HepG2 (cell line): ENCODE measurements around the gene FBXL2. TPM values are rescaled to one million over a fixed set of nuclear protein-coding genes. Genes with fewer than 3 reads are reported as not detected.
A peak's percentile ranks its signal among the peaks of the same experiment; 100 is the strongest.

ENCODE experiments used
- CREB1 ChIP-seq, 2 experiments: fragments of 450-650 bp in 1 of 2; IDR thresholded peaks; 2 replicates each; pipeline ENCODE4 v1.6.1; 2016 to 2017; ENCODE audit warnings: control low read depth in 1 of 2, mild to moderate bottlenecking in 1 of 2, missing compliant biosample characterization in 1 of 2, missing genetic modification characterization in 1 of 2
- NFE2 ChIP-seq: sonication (generic); formaldehyde crosslinking; IDR thresholded peaks from 2 replicates; pipeline ENCODE4 v1.4.0; 2020; ENCODE audit warnings: missing genetic modification reagents
- NFRKB ChIP-seq: fragments of 450-650 bp; IDR thresholded peaks from 2 replicates; pipeline ENCODE4 v1.6.1; 2017
- RFXANK ChIP-seq: IDR thresholded peaks from 2 replicates; pipeline ENCODE4 v1.6.1; 2016
- RFXAP ChIP-seq: sonication (generic); formaldehyde crosslinking; IDR thresholded peaks from 2 replicates; pipeline ENCODE4 v1.4.0; 2020; ENCODE audit warnings: missing genetic modification reagents, borderline replicate concordance
- SRSF9 ChIP-seq: fragments of 200-400 bp; formaldehyde crosslinking; IDR thresholded peaks from 2 replicates; pipeline ENCODE4 v1.6.1; 2018; ENCODE audit warnings: borderline replicate concordance, mild to moderate bottlenecking, low read depth, low read length; ENCODE audit not compliant: insufficient read depth, poor library complexity, severe bottlenecking
- TCF12 ChIP-seq, 2 experiments: fragments of 450-650 bp in 1 of 2; sonication (generic) in 1 of 2; formaldehyde crosslinking in 1 of 2; IDR thresholded peaks; 2 replicates each; pipeline versions ENCODE4 v1.6.1 to v1.8.0; 2017 to 2022; ENCODE audit warnings: antibody characterized with exemption in 1 of 2, mild to moderate bottlenecking in 1 of 2, missing genetic modification reagents in 1 of 2, moderate library complexity in 1 of 2
- ZFX ChIP-seq: sonication (generic); formaldehyde crosslinking; IDR thresholded peaks from 2 replicates; pipeline ENCODE4 v1.4.0; 2020; ENCODE audit warnings: mild to moderate bottlenecking, low read depth, missing genetic modification reagents, moderate library complexity
- ZNF557 ChIP-seq: sonication (generic); formaldehyde crosslinking; IDR thresholded peaks from 2 replicates; pipeline ENCODE4 v1.4.0; 2020; ENCODE audit warnings: missing genetic modification reagents
- ZNF614 ChIP-seq: IDR thresholded peaks from 2 replicates; pipeline ENCODE4 v1.6.1; 2018; ENCODE audit warnings: missing biosample characterization, missing genetic modification reagents, inconsistent platforms, borderline replicate concordance
- ZNF766 ChIP-seq: sonication (generic); formaldehyde crosslinking; IDR thresholded peaks from 2 replicates; pipeline ENCODE4 v1.5.0; 2020; ENCODE audit warnings: missing genetic modification reagents, borderline replicate concordance
- ZSCAN31 ChIP-seq: sonication (generic); formaldehyde crosslinking; IDR thresholded peaks from 2 replicates; pipeline ENCODE4 v1.5.0; 2020; ENCODE audit warnings: low read depth, mild to moderate bottlenecking, missing genetic modification reagents
- polyA plus RNA-seq, 8 experiments: library from polyadenylated mRNA; depleted of rRNA in 3 of 8; stranded (reverse) in 7 of 8; unstranded in 1 of 8; fragments of >200 nt; fragmentation: Illumina TruSeq in 4 of 8; extraction: Trizol in 4 of 8; gene quantifications; 2 replicates each; pipeline versions ENCODE4 v1.2.1 to v1.2.3, GENCODE V29; 2011 to 2016; ENCODE audit warnings: low read depth in 4 of 8, missing spikeins in 1 of 8, mixed read lengths in 1 of 8; ENCODE audit not compliant: insufficient read depth in 1 of 8
- total RNA-seq, 5 experiments: library from RNA; depleted of rRNA; stranded (reverse); fragments of >200 nt; fragmentation: Illumina TruSeq; extraction: Trizol; gene quantifications; 2 replicates each; pipeline ENCODE4 v1.2.3, GENCODE V29; 2016; ENCODE audit warnings: low read depth in 1 of 5
- TF ChIP-seq, protein P1 (sequence below), 2 experiments: sonication (generic) in 1 of 2; formaldehyde crosslinking in 1 of 2; IDR thresholded peaks; 2 replicates each; pipeline versions ENCODE4 v1.4.0 to v1.6.1; 2018 to 2020; ENCODE audit warnings: missing genetic modification reagents in 2 of 2, borderline replicate concordance in 1 of 2, low read depth in 1 of 2, mild to moderate bottlenecking in 1 of 2, missing biosample characterization in 1 of 2
- TF ChIP-seq, protein P2 (sequence below): sonication (generic); formaldehyde crosslinking; IDR thresholded peaks from 2 replicates; pipeline ENCODE4 v1.8.1; 2023; ENCODE audit warnings: mild to moderate bottlenecking, inconsistent platforms, moderate library complexity, missing genetic modification reagents, borderline replicate concordance
- TF ChIP-seq, protein P3 (sequence below): sonication (generic); formaldehyde crosslinking; IDR thresholded peaks from 2 replicates; pipeline ENCODE4 v1.4.0; 2020; ENCODE audit warnings: mild to moderate bottlenecking, missing genetic modification reagents
- TF ChIP-seq, protein P4 (sequence below): sonication (generic); formaldehyde crosslinking; IDR thresholded peaks from 2 replicates; pipeline ENCODE4 v1.5.0; 2020; ENCODE audit warnings: missing genetic modification reagents

Gene FBXL2
- total and polyA plus RNA-seq, 2 of the 13 experiments (the other 11 are each of a cell fraction or from before 2014, with no cell fraction given), result 1.8 to 5.0 TPM

DNA sequence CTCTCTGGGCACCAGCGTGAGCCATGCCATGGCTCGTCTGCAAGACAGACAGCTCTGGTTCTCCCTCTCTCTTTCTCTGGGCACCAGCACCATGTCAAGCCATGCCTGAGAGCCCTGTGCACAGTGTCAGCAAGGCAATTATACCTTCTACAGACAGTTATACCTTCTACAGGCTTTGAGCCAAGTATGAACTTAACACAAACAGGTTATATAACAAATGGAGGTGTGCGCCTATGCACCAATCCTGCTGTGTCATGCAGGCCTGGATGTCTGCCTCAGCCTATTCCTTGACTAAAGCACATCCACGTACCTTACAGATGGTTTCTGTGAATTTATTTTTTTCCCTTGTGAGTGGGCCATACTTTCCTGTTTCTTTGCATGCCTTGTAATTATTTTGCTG, 5.9 kb upstream of the FBXL2 start (continued):
- TF ChIP-seq, protein P1, sequence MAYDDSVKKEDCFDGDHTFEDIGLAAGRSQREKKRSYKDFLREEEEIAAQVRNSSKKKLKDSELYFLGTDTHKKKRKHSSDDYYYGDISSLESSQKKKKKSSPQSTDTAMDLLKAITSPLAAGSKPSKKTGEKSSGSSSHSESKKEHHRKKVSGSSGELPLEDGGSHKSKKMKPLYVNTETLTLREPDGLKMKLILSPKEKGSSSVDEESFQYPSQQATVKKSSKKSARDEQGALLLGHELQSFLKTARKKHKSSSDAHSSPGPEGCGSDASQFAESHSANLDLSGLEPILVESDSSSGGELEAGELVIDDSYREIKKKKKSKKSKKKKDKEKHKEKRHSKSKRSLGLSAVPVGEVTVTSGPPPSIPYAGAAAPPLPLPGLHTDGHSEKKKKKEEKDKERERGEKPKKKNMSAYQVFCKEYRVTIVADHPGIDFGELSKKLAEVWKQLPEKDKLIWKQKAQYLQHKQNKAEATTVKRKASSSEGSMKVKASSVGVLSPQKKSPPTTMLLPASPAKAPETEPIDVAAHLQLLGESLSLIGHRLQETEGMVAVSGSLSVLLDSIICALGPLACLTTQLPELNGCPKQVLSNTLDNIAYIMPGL (CRISPR knock-in tag; IDR thresholded peaks at IDR 0.05; ENCODE audit: borderline replicate concordance in 1 of 2, low read depth in 1 of 2), result peak in 1 of 2 experiments; percentile 31; a peak in 1 of 4 replicates
- TF ChIP-seq TCF12 (IDR thresholded peaks at IDR 0.05) (no peak), TCF12 (CRISPR knock-in tag; IDR thresholded peaks at IDR 0.05) (no peak), ZNF766 (no peak), RFXANK (CRISPR knock-in tag) (no peak), NFE2 (CRISPR knock-in tag) (peak; percentile 64; the same call in 1 of the 2 replicates), NFRKB (no peak), SRSF9 (no peak), RFXAP (no peak), ZFX (CRISPR knock-in tag) (peak; percentile 34; the same call in 1 of the 2 replicates), ZNF557 (CRISPR knock-in tag) (no peak), ZSCAN31 (CRISPR knock-in tag) (peak; percentile 100), ZNF614 (CRISPR knock-in tag) (no peak), CREB1 (IDR thresholded peaks at IDR 0.05) (no peak), CREB1 (CRISPR knock-in tag; IDR thresholded peaks at IDR 0.05) (no peak)
- TF ChIP-seq, protein P2, sequence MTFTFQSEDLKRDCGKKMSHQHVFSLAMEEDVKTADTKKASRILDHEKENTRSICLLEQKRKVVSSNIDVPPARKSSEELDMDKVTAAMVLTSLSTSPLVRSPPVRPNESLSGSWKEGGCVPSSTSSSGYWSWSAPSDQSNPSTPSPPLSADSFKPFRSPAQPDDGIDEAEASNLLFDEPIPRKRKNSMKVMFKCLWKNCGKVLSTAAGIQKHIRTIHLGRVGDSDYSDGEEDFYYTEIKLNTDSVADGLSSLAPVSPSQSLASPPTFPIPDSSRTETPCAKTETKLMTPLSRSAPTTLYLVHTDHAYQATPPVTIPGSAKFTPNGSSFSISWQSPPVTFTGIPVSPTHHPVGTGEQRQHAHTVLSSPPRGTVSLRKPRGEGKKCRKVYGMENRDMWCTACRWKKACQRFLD (CRISPR knock-in tag), result no peak
- TF ChIP-seq, protein P3, sequence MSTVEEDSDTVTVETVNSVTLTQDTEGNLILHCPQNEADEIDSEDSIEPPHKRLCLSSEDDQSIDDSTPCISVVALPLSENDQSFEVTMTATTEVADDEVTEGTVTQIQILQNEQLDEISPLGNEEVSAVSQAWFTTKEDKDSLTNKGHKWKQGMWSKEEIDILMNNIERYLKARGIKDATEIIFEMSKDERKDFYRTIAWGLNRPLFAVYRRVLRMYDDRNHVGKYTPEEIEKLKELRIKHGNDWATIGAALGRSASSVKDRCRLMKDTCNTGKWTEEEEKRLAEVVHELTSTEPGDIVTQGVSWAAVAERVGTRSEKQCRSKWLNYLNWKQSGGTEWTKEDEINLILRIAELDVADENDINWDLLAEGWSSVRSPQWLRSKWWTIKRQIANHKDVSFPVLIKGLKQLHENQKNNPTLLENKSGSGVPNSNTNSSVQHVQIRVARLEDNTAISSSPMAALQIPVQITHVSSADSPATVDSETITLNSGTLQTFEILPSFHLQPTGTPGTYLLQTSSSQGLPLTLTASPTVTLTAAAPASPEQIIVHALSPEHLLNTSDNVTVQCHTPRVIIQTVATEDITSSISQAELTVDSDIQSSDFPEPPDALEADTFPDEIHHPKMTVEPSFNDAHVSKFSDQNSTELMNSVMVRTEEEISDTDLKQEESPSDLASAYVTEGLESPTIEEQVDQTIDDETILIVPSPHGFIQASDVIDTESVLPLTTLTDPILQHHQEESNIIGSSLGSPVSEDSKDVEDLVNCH (CRISPR knock-in tag), result no peak
- TF ChIP-seq, protein P4, sequence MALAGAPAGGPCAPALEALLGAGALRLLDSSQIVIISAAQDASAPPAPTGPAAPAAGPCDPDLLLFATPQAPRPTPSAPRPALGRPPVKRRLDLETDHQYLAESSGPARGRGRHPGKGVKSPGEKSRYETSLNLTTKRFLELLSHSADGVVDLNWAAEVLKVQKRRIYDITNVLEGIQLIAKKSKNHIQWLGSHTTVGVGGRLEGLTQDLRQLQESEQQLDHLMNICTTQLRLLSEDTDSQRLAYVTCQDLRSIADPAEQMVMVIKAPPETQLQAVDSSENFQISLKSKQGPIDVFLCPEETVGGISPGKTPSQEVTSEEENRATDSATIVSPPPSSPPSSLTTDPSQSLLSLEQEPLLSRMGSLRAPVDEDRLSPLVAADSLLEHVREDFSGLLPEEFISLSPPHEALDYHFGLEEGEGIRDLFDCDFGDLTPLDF (CRISPR knock-in tag), result no peak
- TF ChIP-seq, all 625 proteins: peak for 8
